Fibroblast of lung (primary cell): ENCODE measurements around the gene RAB44.

Experiments used
- CTCF ChIP-seq, 2 donors: IDR thresholded peaks in 1 of 2; conservative IDR thresholded peaks in 1 of 2; 1 replicate in 1 of 2; 2 replicates in 1 of 2; pipeline ENCODE4 v1.5.1; 2011 to 2012; ENCODE audit warnings: low read length in 2 of 2, control low read depth in 1 of 2, inconsistent platforms in 1 of 2, low read depth in 1 of 2, mild to moderate bottlenecking in 1 of 2
- EZH2 ChIP-seq: IDR thresholded peaks from 2 replicates; pipeline ENCODE4 v1.5.1; 2012; ENCODE audit warnings: low read length, control low read depth, mild to moderate bottlenecking; ENCODE audit errors: missing control alignments

GRCh38 chr6:36692861-36693702 lies 4.5 kb upstream of the RAB44 start:
- TF ChIP-seq CTCF (conservative IDR thresholded peaks at IDR 0.05 in 1 of 2, IDR thresholded peaks at IDR 0.05 in 1 of 2; ENCODE audit: low read depth in 1 of 2, low read length in 2 of 2) (no peak), EZH2 (no peak)
